Uterus (tissue), 4 donors: ENCODE measurements around the gene SP110. TPM values are rescaled to one million over a fixed set of nuclear protein-coding genes. Genes with fewer than 3 reads are reported as not detected.
"Not testable (repeated sequence)": the region's sequence is repeated elsewhere in the genome, so short reads cannot be mapped to it uniquely, and the experiment has no call there.

ENCODE experiments used
- DNase-seq, 2 donors: peaks; one replicate each; pipeline ENCODE4 v3.0.0-alpha.2; 2019 to 2020
- H3K27ac ChIP-seq, 2 donors: fragments of 200-600 bp; sonication (generic); 1 replicate in 1 of 2; 2 replicates in 1 of 2; pipeline ENCODE4 v1.5.1; 2016 to 2018
- H3K27me3 ChIP-seq, 2 donors: fragments of 200-600 bp; sonication (generic); one replicate each; pipeline ENCODE4 v1.5.1; 2018 to 2019; ENCODE audit warnings: control low read depth in 1 of 2
- H3K36me3 ChIP-seq, 2 donors: fragments of 200-600 bp; sonication (generic); one replicate each; pipeline ENCODE4 v1.5.1; 2019; ENCODE audit warnings: control low read depth in 1 of 2
- H3K4me1 ChIP-seq, 2 donors: fragments of 200-600 bp; sonication (generic); one replicate each; pipeline ENCODE4 v1.5.1; 2018 to 2019; ENCODE audit warnings: control low read depth in 1 of 2
- H3K4me3 ChIP-seq, 2 donors: fragments of 200-600 bp; sonication (generic); 1 replicate in 1 of 2; 2 replicates in 1 of 2; pipeline ENCODE4 v1.5.1; 2018 to 2019; ENCODE audit warnings: mild to moderate bottlenecking in 1 of 2
- H3K9me3 ChIP-seq, 2 donors: fragments of 200-600 bp; sonication (generic); one replicate each; pipeline ENCODE4 v1.5.1; 2019; ENCODE audit warnings: control low read depth in 1 of 2
- CTCF ChIP-seq, 4 experiments: fragments of 200-600 bp in 2 of 4; fragments of 450-650 bp in 2 of 4; sonication (generic) in 2 of 4; IDR thresholded peaks; one replicate each; pipeline ENCODE4 v1.5.1; 2016 to 2019; ENCODE audit warnings: antibody characterized with exemption in 4 of 4, mild to moderate bottlenecking in 2 of 4, moderate library complexity in 1 of 4
- POLR2A ChIP-seq, 2 donors: fragments of 450-650 bp; IDR thresholded peaks; one replicate each; pipeline ENCODE4 v1.6.1; 2016; ENCODE audit warnings: antibody characterized with exemption in 2 of 2, mild to moderate bottlenecking in 1 of 2, moderate library complexity in 1 of 2
- intact Hi-C: fragments of 100-400 bp; cut with DNase I; formaldehyde crosslinking; loops from one replicate; pipeline ENCODE4 v1.15.1; 2023; ENCODE audit warnings: low total_unique reads
- total RNA-seq, 4 donors: library from RNA; depleted of rRNA in 3 of 4; stranded (reverse); fragments of >200 nt in 3 of 4; gene quantifications; one replicate each; pipeline versions ENCODE4 v1.1.0 to v1.2.4, GENCODE V29; 2014 to 2023
- donor health status: DM: yes; HTN: yes; CAD: no.

Gene SP110
- total RNA-seq, 4 donors from 2014 or later = 10.5 to 77.9 (median 23.8) TPM

- intact Hi-C loops = no loop called here
- Histone ChIP-seq H3K36me3 (no peaks in the 10 kb centered on the region), H3K27ac (peak overlapping the region; percentile 67 to 84), H3K4me3 (peak overlapping the region in 1 of 2 donors; percentile 2), H3K4me1 (peaks cover 0 to 9% of the 10 kb centered on the region in 2 donors), H3K27me3 (no peaks in the 10 kb centered on the region), H3K9me3 (no peaks in the 10 kb centered on the region)
- DNase-seq = peak; percentile 37 to 53
- no peak for TF ChIP-seq POLR2A (IDR thresholded peaks at IDR 0.05)
- no peak for TF ChIP-seq CTCF (IDR thresholded peaks at IDR 0.05)
Measured at GRCh38 chr2:230128623-230129342, 91.0 kb downstream of the SP110 start.

- H3K4me1 ChIP-seq = peaks cover 0 to 9% of the 10 kb centered on the region in 2 donors
- no peaks in the 10 kb centered on the region for H3K9me3 ChIP-seq
- intact Hi-C loops = no loop called here
- no peak for DNase-seq
- TF ChIP-seq CTCF (IDR thresholded peaks at IDR 0.05) = no peak
- no peak for TF ChIP-seq POLR2A (IDR thresholded peaks at IDR 0.05)
- no peaks in the 10 kb centered on the region for H3K27me3 ChIP-seq
- no peak overlapping the region for H3K4me3 ChIP-seq
- no peaks in the 10 kb centered on the region for H3K36me3 ChIP-seq
- no peak overlapping the region for H3K27ac ChIP-seq
Measured at GRCh38 chr2:230127195-230127594, 92.6 kb downstream of the SP110 start.

GRCh38 chr2:230124757-230125431 is 94.9 kb downstream of the SP110 start:
- Histone ChIP-seq H3K9me3 (no peaks in the 10 kb centered on the region), H3K27me3 (no peaks in the 10 kb centered on the region), H3K4me3 (no peak overlapping the region), H3K4me1 (peaks cover 0 to 9% of the 10 kb centered on the region in 2 donors), H3K36me3 (no peaks in the 10 kb centered on the region), H3K27ac (no peak overlapping the region)
- intact Hi-C loops = no loop called here
- TF ChIP-seq POLR2A (IDR thresholded peaks at IDR 0.05) (no peak), CTCF (IDR thresholded peaks at IDR 0.05) (no peak)
- no peak for DNase-seq

GRCh38 chr2:230124235-230124634 is 95.5 kb downstream of the SP110 start:
- Histone ChIP-seq H3K4me3 (no peak overlapping the region), H3K27me3 (no peaks in the 10 kb centered on the region), H3K4me1 (peaks cover 0 to 9% of the 10 kb centered on the region in 2 donors), H3K9me3 (no peaks in the 10 kb centered on the region), H3K36me3 (no peaks in the 10 kb centered on the region), H3K27ac (no peak overlapping the region)
- no peak for TF ChIP-seq POLR2A (IDR thresholded peaks at IDR 0.05)
- TF ChIP-seq CTCF (IDR thresholded peaks at IDR 0.05) = no peak
- intact Hi-C loops = no loop called here
- no peak for DNase-seq

GRCh38 chr2:230120376-230120775 is 99.4 kb downstream of the SP110 start:
- H3K9me3 ChIP-seq, intact Hi-C loops, H3K4me3 ChIP-seq, H3K27ac ChIP-seq, DNase-seq, H3K4me1 ChIP-seq, H3K27me3 ChIP-seq, H3K36me3 ChIP-seq: not testable (repeated sequence)

GRCh38 chr2:230119827-230120226 is 100.0 kb downstream of the SP110 start:
- intact Hi-C loops, DNase-seq: not testable (repeated sequence)

More at GRCh38 chr2:230119827-230120226, 100.0 kb downstream of the SP110 start:
- not testable (repeated sequence) for H3K4me1 ChIP-seq, H3K4me3 ChIP-seq, H3K36me3 ChIP-seq, H3K27me3 ChIP-seq, H3K9me3 ChIP-seq, H3K27ac ChIP-seq
